ENCODE measurements around the gene FGD6.
"Not testable (repeated sequence)": the region's sequence is repeated elsewhere in the genome, so short reads cannot be mapped to it uniquely, and the experiment has no call there.

FGD6 gene

DNA sequence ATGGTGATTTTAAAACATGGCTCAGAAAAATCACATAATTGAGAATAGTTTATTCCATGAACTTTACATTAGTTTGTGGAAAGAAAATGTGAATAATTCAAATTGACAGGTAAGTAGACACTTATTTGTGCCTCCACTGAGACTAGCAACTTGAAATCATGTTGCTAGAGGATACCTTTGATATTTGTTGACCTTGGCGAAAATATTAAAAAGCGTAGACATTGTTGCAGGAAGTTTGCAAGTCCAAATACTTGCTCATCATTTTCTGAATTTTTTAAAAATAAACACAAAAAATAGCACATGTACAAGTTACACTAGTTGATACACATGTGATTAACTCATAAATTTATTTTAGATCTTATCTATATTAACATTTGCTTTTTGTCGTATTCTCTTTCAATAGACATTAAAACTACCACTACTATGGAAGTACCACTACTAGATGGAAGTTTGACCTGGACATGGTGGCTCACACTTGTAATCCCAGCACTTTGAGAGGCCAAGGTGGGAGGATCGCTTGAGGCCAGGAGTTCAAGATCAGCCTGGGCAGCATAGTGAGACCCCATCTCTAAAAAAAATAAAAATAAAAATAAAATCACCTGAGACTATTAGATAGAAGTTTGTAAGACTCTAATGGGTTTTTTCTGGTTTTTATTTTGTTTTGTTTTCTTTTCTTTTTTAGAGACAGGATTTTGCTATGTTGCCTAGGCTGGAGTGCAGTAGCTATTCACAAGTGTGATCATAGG, 24.7 kb upstream of the FGD6 start:
- Mint-ChIP-seq H3K36me3 (ENCODE audit: low read depth) (peaks cover 33% of the 10 kb centered on the region), H3K9me3 (no peaks in the 10 kb centered on the region), H3K4me3 (no peak overlapping the region), H3K4me1 (ENCODE audit: low read depth) (peaks cover 25% of the 10 kb centered on the region), H3K27ac (no peak overlapping the region), H3K27me3 (no peaks in the 10 kb centered on the region)

DNA sequence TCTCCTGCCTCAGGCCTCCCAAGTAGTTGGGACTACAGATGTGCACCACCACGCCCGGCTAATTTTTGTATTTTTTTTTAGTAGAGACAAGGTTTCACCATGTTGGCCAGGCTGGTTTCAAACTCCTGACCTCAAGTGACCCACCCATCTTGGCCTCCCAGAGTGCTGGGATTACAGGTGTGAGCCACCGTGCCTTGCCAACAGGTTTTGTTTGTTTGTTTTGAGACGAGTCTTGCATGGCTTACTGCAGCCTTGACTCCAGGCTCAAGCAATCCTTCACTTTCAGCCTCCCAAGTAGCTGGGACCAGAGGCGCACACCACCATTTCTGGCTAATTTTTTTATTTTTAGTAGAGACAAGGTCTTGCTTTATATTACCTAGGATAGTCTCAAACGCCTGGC, 23.9 kb upstream of the FGD6 start:
- not testable (repeated sequence) for H3K4me3 Mint-ChIP-seq, H3K27me3 Mint-ChIP-seq, H3K27ac Mint-ChIP-seq, H3K9me3 Mint-ChIP-seq
- Mint-ChIP-seq H3K36me3 (ENCODE audit: low read depth) (peaks cover 39% of the 10 kb centered on the region), H3K4me1 (ENCODE audit: low read depth) (peaks cover 24% of the 10 kb centered on the region)

DNA sequence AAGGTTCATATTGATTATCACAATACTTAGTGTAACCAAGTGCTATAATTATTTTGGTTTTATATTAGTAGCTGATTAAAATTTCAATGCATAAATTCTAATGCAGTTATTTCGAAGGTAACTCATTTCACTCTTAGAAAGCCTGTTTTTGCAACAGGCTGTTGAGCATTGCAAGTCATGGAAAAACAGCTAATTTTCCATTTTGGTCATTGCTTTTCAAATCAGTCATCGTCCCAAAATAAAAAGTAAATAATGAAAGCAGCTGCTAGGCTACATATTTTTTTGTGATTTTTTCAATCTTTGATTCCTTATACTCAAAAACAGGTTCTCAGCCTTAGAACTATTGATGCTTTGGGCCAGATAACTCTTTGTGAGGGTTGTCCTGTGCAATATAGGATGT, 23.3 kb upstream of the FGD6 start:
- peaks cover 19% of the 10 kb centered on the region for H3K4me1 Mint-ChIP-seq (ENCODE audit: low read depth)
- H3K27ac Mint-ChIP-seq: no peak overlapping the region
- H3K27me3 Mint-ChIP-seq: no peaks in the 10 kb centered on the region
- H3K9me3 Mint-ChIP-seq: no peaks in the 10 kb centered on the region
- H3K4me3 Mint-ChIP-seq: no peak overlapping the region
- H3K36me3 Mint-ChIP-seq (ENCODE audit: low read depth): peaks cover 38% of the 10 kb centered on the region

GRCh38 chr12:95239835-95240234, 22.6 kb upstream of the FGD6 start:
- H3K36me3 Mint-ChIP-seq (ENCODE audit: low read depth): peaks cover 34% of the 10 kb centered on the region
- H3K4me3 Mint-ChIP-seq, H3K9me3 Mint-ChIP-seq, H3K27me3 Mint-ChIP-seq, H3K27ac Mint-ChIP-seq: not testable (repeated sequence)
- peaks cover 19% of the 10 kb centered on the region for H3K4me1 Mint-ChIP-seq (ENCODE audit: low read depth)

DNA sequence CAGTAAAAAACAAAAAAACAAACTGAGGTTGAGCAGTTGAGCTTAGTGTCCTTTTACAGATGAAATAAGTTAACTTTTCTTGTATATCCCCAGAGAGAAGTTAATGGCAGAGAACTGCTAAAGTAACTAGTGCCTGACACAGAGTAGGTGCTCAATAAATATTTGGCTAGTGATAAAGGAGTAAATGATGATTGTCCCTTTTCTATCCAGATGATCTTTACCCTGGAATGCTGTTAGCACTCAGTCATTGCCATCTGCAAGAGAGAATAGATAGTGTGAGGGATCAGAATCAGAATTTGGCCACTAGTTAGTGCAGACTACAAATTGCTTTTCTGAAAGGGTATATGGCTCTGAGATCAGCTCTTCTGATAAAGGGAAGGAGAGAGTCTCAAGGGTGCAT, 21.9 kb upstream of the FGD6 start:
- H3K4me3 Mint-ChIP-seq: no peak overlapping the region
- no peaks in the 10 kb centered on the region for H3K27me3 Mint-ChIP-seq
- H3K9me3 Mint-ChIP-seq: no peaks in the 10 kb centered on the region
- peaks cover 19% of the 10 kb centered on the region for H3K4me1 Mint-ChIP-seq (ENCODE audit: low read depth)
- peaks cover 38% of the 10 kb centered on the region for H3K36me3 Mint-ChIP-seq (ENCODE audit: low read depth)
- no peak overlapping the region for H3K27ac Mint-ChIP-seq

- peaks cover 19% of the 10 kb centered on the region for H3K4me1 Mint-ChIP-seq (ENCODE audit: low read depth)
- no peak overlapping the region for H3K4me3 Mint-ChIP-seq
- H3K36me3 Mint-ChIP-seq (ENCODE audit: low read depth): peaks cover 27% of the 10 kb centered on the region
- no peaks in the 10 kb centered on the region for H3K27me3 Mint-ChIP-seq
- H3K9me3 Mint-ChIP-seq: no peaks in the 10 kb centered on the region
- H3K27ac Mint-ChIP-seq: no peak overlapping the region
Observed at GRCh38 chr12:95238150-95238549, 20.9 kb upstream of the FGD6 start.

DNA sequence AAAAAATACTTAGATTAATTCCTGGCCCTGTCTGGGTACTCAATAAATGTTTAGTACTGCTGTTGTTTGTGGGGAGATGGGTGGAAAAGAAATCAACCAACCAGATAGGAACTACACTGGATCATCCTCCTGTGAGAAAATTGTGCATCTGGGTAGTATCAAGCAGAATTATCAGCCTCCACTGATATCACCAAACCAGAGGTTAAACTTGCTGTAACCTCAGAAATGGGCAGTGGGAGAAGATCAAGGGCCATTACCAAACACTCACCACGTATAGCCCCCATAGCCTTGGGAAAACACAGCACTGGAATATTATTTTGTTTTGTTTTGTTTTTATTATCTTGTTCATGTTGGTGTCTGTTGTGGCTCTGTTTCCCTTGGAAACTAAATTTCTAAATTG, 20.0 kb upstream of the FGD6 start:
- H3K36me3 Mint-ChIP-seq (ENCODE audit: low read depth): peaks cover 25% of the 10 kb centered on the region
- H3K27me3 Mint-ChIP-seq: no peaks in the 10 kb centered on the region
- H3K27ac Mint-ChIP-seq: no peak overlapping the region
- H3K9me3 Mint-ChIP-seq: no peaks in the 10 kb centered on the region
- H3K4me1 Mint-ChIP-seq (ENCODE audit: low read depth): peaks cover 19% of the 10 kb centered on the region
- H3K4me3 Mint-ChIP-seq: no peak overlapping the region

DNA sequence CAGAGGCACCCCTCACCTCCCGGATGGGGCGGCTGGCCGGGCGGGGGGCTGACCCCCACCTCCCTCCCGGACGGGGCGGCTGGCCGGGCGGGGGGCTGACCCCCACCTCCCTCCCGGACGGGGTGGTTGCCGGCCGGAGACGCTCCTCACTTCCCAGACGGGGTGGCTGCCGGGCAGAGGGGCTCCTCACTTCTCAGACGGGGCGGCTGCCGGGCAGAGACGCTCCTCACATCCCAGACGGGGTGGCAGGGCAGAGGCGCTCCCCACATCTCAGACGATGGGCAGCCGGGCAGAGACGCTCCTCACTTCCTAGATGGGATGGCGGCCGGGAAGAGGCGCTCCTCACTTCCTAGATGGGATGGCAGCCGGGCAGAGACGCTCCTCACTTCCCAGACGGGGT, 18.4 kb upstream of the FGD6 start:
- H3K27ac Mint-ChIP-seq, H3K27me3 Mint-ChIP-seq, H3K9me3 Mint-ChIP-seq, H3K4me3 Mint-ChIP-seq: not testable (repeated sequence)
- H3K4me1 Mint-ChIP-seq (ENCODE audit: low read depth): peaks cover 27% of the 10 kb centered on the region
- peaks cover 19% of the 10 kb centered on the region for H3K36me3 Mint-ChIP-seq (ENCODE audit: low read depth)

- H3K9me3 Mint-ChIP-seq, H3K27ac Mint-ChIP-seq, H3K4me3 Mint-ChIP-seq, H3K27me3 Mint-ChIP-seq: not testable (repeated sequence)
- Mint-ChIP-seq H3K4me1 (ENCODE audit: low read depth) (peaks cover 21% of the 10 kb centered on the region), H3K36me3 (ENCODE audit: low read depth) (peaks cover 24% of the 10 kb centered on the region)
Observed at GRCh38 chr12:95234187-95234586, 16.9 kb upstream of the FGD6 start.

- H3K4me3 Mint-ChIP-seq: no peak overlapping the region
- H3K27ac Mint-ChIP-seq: no peak overlapping the region
- H3K4me1 Mint-ChIP-seq (ENCODE audit: low read depth): peaks cover 21% of the 10 kb centered on the region
- no peaks in the 10 kb centered on the region for H3K9me3 Mint-ChIP-seq
- peaks cover 20% of the 10 kb centered on the region for H3K36me3 Mint-ChIP-seq (ENCODE audit: low read depth)
- no peaks in the 10 kb centered on the region for H3K27me3 Mint-ChIP-seq
Observed at GRCh38 chr12:95231190-95231589, 13.9 kb upstream of the FGD6 start.

DNA sequence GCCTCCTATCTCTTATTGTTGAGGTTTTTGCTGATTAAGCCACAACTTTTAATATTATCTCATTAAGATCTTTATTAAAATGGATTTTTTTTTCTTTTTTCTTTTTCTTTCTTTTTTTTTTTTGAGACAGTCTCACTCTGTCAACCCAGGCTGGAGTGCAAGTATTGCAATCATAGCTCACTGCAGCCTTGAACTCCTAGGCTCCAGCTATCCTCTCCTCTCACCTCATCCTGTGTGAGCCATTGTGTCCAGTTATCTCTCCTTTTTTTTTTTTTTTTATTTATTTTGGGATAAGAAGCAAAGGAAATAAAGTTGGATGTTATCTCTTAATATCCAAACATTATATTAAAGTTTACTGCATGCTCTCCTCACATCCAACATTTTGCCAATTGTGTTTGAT, 13.0 kb upstream of the FGD6 start:
- H3K4me3 Mint-ChIP-seq: no peak overlapping the region
- H3K27me3 Mint-ChIP-seq: no peaks in the 10 kb centered on the region
- H3K9me3 Mint-ChIP-seq: no peaks in the 10 kb centered on the region
- no peak overlapping the region for H3K27ac Mint-ChIP-seq
- peaks cover 28% of the 10 kb centered on the region for H3K4me1 Mint-ChIP-seq (ENCODE audit: low read depth)
- peaks cover 27% of the 10 kb centered on the region for H3K36me3 Mint-ChIP-seq (ENCODE audit: low read depth)

DNA sequence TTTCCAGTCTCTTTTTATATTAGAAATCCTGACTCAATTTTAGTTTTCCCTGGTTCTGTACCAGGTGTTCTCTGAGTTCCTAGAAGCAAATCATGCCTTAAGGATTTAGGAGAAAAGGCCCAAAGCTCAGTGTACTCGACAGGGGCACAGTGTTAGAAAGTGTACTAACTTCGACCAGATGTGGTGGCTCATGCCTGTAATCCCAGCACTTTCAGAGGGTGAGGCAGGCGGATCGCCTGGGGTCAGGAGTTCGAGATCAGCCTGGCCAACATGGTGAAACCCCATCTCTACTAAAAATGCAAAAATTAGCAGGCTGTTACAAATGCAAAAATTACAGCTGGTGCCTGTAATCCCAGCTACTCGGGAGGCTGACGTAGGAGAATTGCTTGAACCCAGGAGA, 12.4 kb upstream of the FGD6 start:
- Mint-ChIP-seq H3K9me3 (no peaks in the 10 kb centered on the region), H3K4me3 (no peak overlapping the region), H3K4me1 (ENCODE audit: low read depth) (peaks cover 33% of the 10 kb centered on the region), H3K27ac (no peak overlapping the region), H3K27me3 (no peaks in the 10 kb centered on the region), H3K36me3 (ENCODE audit: low read depth) (peaks cover 30% of the 10 kb centered on the region)

GRCh38 chr12:95228617-95229016, 11.3 kb upstream of the FGD6 start:
- Mint-ChIP-seq H3K36me3 (ENCODE audit: low read depth) (peaks cover 38% of the 10 kb centered on the region), H3K9me3 (no peaks in the 10 kb centered on the region), H3K4me3 (no peak overlapping the region), H3K27ac (no peak overlapping the region), H3K27me3 (no peaks in the 10 kb centered on the region), H3K4me1 (ENCODE audit: low read depth) (peaks cover 43% of the 10 kb centered on the region)

GRCh38 chr12:95227818-95228356, 10.6 kb upstream of the FGD6 start:
- Mint-ChIP-seq H3K9me3 (no peaks in the 10 kb centered on the region), H3K36me3 (ENCODE audit: low read depth) (peaks cover 39% of the 10 kb centered on the region), H3K27me3 (no peaks in the 10 kb centered on the region), H3K4me3 (no peak overlapping the region), H3K4me1 (ENCODE audit: low read depth) (peaks cover 43% of the 10 kb centered on the region), H3K27ac (no peak overlapping the region)

- no peak overlapping the region for H3K27ac Mint-ChIP-seq
- no peak overlapping the region for H3K4me3 Mint-ChIP-seq
- H3K36me3 Mint-ChIP-seq (ENCODE audit: low read depth): peaks cover 38% of the 10 kb centered on the region
- peaks cover 47% of the 10 kb centered on the region for H3K4me1 Mint-ChIP-seq (ENCODE audit: low read depth)
- H3K9me3 Mint-ChIP-seq: no peaks in the 10 kb centered on the region
- no peaks in the 10 kb centered on the region for H3K27me3 Mint-ChIP-seq
Observed at GRCh38 chr12:95225645-95226212, 8.5 kb upstream of the FGD6 start.
